COLO668 (cell line): ENCODE results near the gene SLC34A1.

ENCODE experiments used
- DNase-seq: peaks from one replicate; lab custom pipeline; 2025; ENCODE audit not compliant: unreplicated experiment; lab: John Stamatoyannopoulos, UW

Gene SLC34A1

DNA sequence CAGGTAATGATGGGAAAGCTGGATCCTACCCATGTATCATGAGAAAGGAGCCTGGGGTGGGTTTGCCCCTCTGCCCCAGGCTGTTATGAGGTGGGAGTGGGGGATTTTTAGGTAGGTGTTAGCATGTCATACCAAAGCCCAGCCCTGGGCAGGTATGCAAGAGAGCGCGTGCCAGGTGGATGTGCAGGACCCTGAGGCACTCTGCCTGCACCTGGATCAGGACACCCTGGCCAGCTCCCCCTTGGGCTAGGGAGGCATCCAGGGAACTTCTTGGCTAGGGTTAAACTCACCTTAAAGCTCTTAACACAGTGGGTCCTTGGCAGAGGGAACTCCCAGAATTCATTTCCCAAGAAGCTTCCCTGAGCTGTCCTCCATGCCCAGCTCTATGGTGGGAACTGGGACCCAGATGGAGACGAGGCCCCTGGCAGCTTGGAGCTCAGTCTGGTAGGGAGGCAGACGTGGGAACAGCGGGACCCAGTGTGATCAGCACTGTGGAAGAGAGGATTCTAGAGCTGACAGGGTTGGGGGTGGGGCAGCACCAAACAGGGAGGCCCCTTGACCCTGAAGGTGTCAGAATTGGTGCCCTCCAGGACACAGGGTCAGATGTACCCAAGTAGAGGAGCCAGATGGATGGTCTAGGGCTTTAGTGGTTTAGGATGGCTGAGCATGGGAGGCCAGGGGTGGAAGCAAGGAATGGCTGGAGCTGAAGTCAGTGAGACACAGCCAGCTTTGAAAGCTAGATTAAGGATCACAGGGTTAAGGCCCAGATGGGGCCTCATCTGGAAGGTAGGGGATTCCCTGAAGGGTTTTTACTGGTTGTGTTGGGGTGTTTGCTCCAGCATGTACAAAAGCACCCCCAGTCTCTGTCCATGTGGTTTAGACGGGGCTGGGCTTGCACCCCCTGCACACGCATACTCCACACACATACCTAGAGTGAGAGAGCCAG is 60.1 kb downstream of the SLC34A1 start:
- no peak for DNase-seq

DNA sequence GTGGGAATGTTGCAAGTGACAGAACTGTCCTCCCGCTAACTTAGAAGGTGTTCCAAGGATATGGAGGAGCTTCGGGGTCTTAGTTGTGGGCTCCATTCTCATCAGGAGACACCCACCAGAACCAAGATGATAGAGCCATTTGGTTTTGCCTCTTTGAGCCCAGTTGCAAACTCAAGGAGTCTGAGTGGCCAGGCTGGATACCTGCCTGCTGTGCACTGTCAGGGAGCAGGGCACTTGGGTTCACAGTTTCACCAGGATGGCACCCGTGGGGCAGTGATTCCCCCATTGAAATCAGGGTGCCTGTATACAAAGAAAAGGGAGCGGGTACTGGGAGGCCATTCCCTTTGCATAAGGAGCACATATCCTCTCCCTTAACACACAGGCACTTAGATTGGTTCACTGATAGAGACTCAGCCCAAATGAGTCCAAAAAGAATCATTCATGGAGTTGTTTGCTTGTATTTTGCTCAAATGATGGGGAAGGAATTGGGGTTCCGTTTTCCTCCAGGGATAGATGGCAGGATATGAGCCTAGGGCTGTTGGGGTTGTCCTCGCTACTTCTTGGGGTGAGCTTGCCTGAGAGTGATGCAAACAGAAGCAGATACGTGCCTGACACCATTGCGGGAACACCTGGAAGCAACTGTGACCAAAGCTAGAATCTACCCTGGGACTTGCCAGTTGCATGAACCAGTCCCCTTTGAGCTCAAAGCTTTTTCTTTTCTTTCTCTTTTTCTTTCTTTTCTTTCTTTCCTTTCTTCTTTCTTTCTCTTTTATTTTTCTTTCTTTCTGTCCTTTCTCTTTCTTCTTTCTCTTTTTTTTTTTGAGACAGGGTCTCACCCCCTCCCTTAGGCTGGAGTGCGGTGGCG is 61.0 kb downstream of the SLC34A1 start:
- no peak for DNase-seq

DNA sequence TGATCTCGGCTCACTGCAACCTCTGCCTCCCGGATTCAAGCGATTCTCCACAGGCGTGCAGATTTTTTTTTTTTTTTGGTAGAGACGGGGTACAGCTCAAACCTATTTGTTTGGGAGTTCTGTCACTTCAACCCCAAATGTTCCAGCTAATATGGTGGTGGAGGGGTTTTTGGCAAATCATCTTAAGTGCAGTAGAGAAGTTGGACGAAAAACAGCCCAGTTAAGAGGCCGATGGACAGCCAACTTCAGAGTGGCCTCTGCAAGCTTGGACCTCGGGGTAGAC is 61.6 kb downstream of the SLC34A1 start:
- no peak for DNase-seq

DNA sequence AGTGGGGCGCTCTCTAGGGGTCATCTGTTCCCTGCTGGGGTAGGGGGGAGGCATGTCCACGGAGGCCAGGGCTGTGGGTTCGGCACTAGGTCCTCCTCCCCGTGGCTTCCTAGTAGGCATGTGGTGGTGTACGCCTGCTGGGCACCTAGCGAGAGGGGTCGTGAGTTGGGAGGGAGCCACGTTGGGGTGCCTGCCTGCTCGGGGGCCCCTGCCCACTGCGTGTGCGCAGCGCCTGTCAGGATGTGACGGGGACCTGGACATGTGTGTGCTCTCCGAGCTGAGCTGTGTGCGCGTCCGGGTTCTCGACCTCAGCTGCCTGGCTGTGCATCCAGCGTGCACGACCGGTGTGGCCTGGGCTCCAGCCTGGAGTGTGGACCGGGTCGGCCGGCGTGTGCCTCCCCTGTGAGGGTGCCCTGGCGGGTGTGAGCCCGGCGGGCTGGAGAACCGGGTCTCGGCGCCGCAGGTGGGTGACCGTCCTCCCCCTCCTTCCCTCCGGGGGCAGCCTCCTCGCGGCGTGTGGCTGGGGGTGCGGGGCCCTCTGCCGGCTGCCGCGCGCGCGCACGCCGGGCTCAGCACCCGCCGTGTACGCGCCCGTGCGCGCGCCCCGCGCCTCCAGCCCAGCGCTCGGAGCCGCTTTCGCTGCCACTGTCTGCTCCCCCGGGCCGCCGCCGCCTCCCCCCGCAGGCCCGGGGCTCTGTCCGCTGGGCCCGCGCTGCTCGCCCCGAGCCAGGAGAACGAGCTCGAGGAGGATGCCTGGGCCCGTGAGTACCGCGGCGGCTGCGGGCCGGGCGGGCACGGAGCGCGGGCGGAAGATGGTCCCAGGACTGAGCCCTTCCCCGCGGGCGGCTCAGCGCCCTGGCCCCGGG is 62.2 kb downstream of the SLC34A1 start, which contains the start of gene PRR7:
PRR7 (plus strand) TSS at position 615 of the 866 bp plus-strand sequence. CDS start 8,254 bp downstream, outside the sequence.
- peak; percentile 81 for DNase-seq

DNA sequence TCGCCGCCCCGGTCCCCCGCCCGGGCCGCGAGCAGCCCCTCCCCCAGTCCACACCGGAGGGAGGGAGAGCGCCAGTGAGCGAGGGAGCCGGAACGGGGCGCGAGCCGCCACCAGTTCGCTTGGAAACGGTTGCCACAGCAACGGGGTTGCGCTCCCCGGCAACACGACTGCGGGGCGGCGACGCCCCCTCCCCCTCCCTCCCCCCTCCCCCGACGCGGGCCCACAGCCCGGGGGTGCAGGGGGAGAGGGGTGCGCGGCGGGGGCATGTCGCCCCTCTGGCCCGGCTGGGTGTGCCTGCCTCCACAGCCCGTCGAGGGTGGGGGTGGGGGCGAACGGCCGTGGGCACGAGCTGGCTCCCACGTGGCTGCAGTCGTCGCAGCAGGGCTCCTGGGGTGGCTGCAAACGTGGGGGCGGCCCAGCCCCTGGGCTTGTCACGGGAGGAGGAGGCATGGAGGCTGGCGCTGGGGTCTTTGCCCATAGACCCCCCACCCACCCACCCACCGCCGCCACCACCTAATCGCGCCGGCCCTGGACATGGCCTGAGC is 62.9 kb downstream of the SLC34A1 start:
- peak; percentile 76 for DNase-seq

DNA sequence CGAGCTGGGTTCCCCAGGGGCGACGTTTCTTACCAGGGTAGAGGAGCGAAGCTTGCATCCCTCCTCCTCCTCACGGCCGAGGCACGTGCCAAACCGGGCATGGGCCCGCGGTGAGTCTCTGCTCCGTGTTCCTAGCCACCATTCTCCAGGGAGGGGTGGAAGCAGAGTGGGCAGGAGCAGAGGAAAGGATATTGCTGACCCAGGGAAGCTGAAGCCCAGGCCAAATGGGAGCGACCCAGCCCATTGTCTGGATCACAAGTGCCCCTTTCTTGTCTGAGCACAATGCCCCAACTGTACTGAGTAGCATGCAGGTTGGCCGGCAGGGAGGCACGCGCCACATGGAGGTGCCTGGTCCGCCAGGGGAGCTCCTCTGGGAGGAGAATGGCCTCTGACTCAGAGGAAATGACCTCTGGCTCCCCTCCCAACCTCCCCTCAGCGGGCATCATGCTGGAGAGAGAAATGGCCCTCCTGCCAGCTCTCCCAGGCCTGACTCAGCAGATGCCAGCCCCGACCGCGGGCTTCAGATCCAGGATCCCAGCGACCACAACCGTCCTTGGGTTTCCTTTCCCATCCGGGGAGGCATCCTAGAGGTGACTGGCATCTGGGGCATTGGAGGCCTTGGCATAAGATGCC is 63.5 kb downstream of the SLC34A1 start:
- peak; percentile 48 for DNase-seq
